HG02840 (cell line): Measurements from ENCODE around the gene SNRPE.
"Not testable (repeated sequence)": the region's sequence is repeated elsewhere in the genome, so short reads cannot be mapped to it uniquely, and the experiment has no call there.

ENCODE experiments used
- ATAC-seq: cut with Tn5 transposase; IDR thresholded peaks from one replicate; pipeline ENCODE4 v1.9.1; 2021; ENCODE audit warnings: mild to moderate bottlenecking, moderate library complexity, moderate number of reproducible peaks; ENCODE audit not compliant: unreplicated experiment, low FRiP score

Gene SNRPE

GRCh38 chr1:203861379-203862184 lies at the start of gene SNRPE:
TSS of gene SNRPE (plus strand) at chr1:203861599. CDS start at chr1:203861660, 61 bp downstream.
- ATAC-seq = peak; percentile 95

- ATAC-seq = no peak
These were observed 47.6 kb upstream of the SNRPE start for GRCh38 chr1:203813581-203814341.

- ATAC-seq = no peak
These were observed 43.0 kb upstream of the SNRPE start for GRCh38 chr1:203818399-203818798.

- no peak for ATAC-seq
These were observed 38.1 kb upstream of the SNRPE start for GRCh38 chr1:203823306-203823705.

- ATAC-seq = no peak
These were observed 35.2 kb upstream of the SNRPE start for GRCh38 chr1:203826175-203826574.

GRCh38 chr1:203828002-203828401 lies 33.4 kb upstream of the SNRPE start:
- ATAC-seq = no peak

GRCh38 chr1:203828503-203828902 lies 32.9 kb upstream of the SNRPE start:
- ATAC-seq = no peak

GRCh38 chr1:203829247-203829646 lies 32.2 kb upstream of the SNRPE start:
- ATAC-seq = not testable (repeated sequence)

GRCh38 chr1:203835476-203835875 lies 25.9 kb upstream of the SNRPE start:
- no peak for ATAC-seq

- ATAC-seq = no peak
These were observed 22.3 kb upstream of the SNRPE start for GRCh38 chr1:203839081-203839480.

- no peak for ATAC-seq
These were observed 21.1 kb upstream of the SNRPE start for GRCh38 chr1:203840208-203840808.

- ATAC-seq = no peak
These were observed 18.9 kb upstream of the SNRPE start for GRCh38 chr1:203842559-203842876.

- no peak for ATAC-seq
These were observed 18.0 kb upstream of the SNRPE start for GRCh38 chr1:203843435-203843834.

- not testable (repeated sequence) for ATAC-seq
These were observed 8.3 kb upstream of the SNRPE start for GRCh38 chr1:203853112-203853511.

GRCh38 chr1:203858055-203858454 lies 3.3 kb upstream of the SNRPE start:
- ATAC-seq = no peak

- ATAC-seq = no peak
These were observed 2.4 kb upstream of the SNRPE start for GRCh38 chr1:203858975-203859374.

- no peak for ATAC-seq
These were observed 888 bp upstream of the SNRPE start for GRCh38 chr1:203860396-203861025.

GRCh38 chr1:203867802-203868201 lies 6.4 kb downstream of the SNRPE start:
- ATAC-seq = no peak

- no peak for ATAC-seq
These were observed 8.8 kb downstream of the SNRPE start for GRCh38 chr1:203870245-203870644.

- no peak for ATAC-seq
These were observed 9.9 kb downstream of the SNRPE start for GRCh38 chr1:203871114-203871880.
